HG03095 (cell line): ENCODE data around the gene RUVBL1.

Experiments used
- ATAC-seq: cut with Tn5 transposase; IDR thresholded peaks from one replicate; pipeline ENCODE4 v1.9.1; 2021; ENCODE audit warnings: moderate library complexity; ENCODE audit not compliant: unreplicated experiment

The RUVBL1 gene

DNA sequence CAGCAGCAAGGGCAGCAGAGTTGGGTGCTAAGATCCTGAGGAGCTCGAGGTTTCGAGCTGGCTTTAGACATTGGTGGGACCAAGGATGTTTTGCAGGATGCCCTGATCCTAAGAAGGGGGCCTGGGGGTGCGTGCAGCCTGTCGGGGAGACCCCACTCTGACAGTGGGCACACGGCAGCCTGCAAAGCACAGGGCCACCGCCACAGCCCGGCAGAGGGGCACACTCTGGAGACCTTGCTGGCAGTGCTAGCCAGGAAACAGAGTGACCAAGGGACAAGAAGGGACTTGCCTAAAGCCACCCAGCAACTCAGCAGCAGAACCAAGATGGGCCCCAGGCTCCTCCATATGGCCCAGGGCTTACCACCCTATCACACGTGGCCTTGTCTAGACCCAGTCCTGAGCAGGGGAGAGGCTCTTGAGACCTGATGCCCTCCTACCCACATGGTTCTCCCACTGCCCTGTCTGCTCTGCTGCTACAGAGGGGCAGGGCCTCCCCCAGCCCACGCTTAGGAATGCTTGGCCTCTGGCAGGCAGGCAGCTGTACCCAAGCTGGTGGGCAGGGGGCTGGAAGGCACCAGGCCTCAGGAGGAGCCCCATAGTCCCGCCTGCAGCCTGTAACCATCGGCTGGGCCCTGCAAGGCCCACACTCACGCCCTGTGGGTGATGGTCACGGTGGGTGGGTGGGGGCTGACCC, 52.6 kb downstream of the RUVBL1 start:
- no peak for ATAC-seq

DNA sequence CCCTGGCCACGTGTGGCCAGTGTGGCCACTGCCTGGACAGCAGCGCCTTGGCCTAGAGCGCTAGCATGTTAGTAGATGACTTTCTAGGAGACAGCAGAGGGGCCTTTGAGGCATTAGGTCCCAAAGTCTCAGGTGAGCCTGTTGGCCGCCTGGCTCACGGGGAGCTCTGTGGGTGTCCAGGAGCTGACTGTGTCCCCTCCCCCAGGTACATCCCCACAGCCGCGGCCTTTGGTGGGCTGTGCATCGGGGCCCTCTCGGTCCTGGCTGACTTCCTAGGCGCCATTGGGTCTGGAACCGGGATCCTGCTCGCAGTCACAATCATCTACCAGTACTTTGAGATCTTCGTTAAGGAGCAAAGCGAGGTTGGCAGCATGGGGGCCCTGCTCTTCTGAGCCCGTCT, 54.3 kb downstream of the RUVBL1 start:
- no peak for ATAC-seq

DNA sequence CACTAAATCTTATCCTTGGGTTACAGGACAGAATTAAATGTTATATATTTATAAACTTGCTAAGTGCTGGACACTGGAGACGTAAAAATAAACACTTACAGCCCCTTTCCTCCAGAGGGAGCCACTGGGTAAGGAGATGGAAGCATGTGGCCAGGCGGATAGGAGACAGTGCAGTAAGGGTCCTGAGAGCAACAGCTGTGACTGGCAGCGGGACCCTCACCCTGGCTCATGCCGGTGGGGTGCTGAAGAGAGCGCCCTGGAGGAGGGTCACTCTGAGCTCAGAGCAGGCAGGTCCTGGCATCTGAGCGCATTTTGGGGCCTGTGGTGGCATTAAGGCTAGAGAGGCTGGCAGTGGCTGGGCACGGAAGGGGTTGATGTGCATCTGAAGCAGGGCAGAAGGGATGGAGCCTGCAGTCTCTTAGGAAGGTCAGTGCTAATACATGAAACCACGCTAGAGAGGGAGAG, 55.4 kb downstream of the RUVBL1 start:
- no peak for ATAC-seq

DNA sequence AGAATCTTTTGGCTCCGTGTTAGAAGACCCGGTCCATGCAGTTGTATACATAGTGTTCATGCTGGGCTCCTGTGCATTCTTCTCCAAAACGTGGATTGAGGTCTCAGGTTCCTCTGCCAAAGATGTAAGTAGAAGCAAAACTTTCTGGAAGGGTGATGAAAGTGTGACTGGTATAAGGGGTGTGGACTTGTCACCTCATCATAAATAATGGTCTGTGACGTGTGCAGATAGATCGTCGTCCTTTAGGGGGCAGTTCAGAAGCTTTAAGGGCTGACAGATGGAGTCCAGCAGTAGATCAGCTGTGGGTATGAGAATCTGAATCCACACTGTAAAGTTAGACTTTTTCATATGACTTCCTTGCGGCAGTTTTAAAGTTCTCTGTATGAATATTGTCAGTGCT, 56.1 kb downstream of the RUVBL1 start:
- no peak for ATAC-seq

DNA sequence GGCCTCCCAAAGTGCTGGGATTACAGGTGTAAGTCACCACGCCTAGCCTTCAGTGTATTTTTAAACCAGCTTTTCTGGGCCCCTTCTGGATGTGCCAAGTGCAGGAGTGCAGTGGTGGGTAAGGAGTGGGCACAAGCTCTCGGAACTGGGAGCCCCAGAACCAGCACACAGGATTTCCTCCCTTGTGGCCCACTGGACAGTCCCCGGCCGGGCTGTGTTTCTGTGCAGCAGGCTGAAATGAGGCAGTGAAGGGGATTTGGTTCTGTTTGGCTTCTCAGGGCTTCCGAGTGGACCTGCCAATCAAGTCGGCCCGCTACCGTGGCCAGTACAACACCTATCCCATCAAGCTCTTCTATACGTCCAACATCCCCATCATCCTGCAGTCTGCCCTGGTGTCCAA, 56.9 kb downstream of the RUVBL1 start:
- no peak for ATAC-seq

DNA sequence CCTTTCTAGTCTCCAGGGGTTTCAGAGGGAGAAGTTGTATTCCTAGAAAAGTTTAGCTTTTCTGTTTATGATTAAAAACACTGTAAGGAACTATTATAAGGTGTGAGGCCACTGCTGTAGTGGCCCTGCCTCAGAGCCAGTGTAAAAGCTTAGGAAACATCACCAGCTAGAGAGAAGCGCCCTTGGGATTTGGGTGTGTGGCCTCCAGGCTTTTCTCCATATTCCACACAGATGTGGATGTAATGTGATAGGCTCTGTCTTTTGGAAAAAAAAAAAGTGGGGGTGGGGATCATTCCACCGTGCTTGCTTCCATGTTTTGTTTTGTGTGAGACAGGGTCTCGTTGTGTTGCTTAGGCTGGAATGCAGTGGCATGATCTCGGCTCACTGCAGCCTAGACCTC, 57.5 kb downstream of the RUVBL1 start:
- ATAC-seq, result no peak

DNA sequence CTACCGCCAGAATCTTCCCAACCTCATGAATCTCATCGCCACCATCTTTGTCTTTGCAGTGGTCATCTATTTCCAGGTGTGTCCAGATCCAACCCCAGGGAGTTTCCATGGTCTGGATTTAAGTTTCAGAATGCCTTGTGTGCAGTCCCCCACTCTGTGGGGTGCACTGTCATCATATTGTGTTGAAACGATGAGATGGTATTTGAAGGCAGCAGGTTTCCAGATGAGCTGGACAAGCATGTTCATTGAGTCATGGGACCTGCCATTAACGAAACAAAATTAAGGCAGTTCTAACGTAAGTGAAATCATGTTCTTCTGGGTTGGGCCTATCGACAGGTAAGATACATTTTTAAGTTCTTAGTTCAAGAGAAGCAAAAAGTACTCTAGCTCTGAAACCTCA, 58.6 kb downstream of the RUVBL1 start:
- ATAC-seq, result no peak

DNA sequence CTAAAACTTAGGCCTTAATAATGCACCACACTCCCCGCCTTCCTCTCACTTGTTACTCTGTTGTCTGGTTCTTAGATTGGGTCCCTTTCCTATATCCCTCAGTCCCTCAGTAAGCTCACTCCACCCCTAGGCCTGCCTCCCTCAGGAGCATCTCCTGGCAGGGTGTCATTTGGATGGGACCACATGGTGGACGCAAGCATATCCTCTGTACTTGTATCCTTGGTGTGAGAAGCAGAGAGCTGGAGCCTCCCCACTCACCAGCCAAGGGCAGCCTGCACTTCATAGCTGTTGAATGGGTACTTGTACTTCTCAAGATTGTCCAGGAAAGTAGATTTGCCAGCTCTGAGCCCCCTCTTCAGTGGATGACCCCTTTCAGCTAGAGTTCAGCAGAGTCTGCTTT, 59.7 kb downstream of the RUVBL1 start:
- no peak for ATAC-seq

DNA sequence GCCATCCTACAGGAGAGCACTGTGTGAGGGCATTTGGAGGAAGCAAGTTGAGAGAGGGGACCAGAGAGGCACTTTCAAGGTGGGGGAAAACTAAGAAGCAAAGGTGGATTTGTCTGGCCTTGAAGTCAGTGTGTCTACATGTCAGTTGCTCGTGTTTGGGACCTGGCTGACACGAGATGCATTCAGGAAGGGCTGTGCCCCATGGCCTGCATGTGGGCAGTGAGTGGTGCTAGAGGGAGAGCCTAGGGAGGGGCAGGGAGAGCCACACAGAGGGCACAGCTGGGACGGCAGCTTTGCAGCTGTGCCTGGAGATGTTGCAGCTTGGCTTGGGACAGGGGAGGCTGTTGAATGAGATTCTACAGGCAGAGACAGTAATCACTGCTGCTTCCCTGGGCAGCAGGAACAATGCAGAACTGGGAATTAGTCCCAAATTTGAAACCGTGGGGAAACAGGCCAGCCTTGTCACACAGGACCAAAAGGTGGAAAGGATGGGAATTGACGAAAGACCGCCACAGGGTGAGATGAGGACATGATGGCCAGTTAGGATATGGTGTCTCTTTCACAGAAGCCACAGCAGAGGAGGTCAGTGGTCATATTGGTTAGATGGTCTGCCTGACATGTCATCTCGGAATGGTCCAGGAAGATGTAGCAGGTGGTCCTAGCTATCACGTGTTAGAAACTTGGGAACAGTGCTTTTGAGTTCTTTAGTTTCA, 61.4 kb downstream of the RUVBL1 start:
- no peak for ATAC-seq

DNA sequence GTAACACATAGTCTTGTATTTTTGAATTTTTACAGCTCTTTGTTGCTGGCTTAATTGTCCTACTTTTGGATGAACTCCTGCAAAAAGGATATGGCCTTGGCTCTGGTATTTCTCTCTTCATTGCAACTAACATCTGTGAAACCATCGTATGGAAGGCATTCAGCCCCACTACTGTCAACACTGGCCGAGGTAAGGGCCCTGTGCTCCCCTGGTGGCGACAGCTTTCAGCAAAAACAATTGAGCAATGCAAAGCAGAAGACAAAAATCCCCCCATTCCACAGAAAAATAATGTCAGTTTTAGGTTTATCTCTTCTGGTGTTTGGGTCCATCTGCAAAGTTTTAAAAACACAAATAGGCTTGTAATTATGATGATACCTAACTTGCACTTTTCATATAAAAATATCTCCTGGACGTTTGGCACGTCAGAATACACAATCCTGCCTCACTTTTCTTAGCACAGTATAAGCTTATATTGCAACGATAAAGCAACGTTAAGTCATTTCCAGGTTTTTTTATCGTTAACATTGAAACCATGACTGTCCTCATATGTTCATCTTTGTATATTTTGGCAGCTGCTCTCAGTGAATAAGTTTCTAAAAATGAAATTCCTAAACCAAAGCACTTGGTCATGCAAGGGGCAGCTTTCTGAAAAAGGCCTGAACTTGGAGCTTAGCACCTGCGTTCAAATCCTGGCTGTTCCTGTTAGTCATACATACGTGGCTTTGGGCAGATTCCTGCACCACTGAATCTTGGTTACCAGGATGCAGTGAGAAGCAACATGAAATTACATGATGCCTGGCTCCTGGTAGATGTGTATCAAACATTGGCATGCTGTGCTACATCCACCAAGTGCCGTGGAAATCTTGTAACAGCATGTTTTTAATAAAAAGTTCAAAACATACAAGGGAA, 62.9 kb downstream of the RUVBL1 start:
- ATAC-seq, result no peak

DNA sequence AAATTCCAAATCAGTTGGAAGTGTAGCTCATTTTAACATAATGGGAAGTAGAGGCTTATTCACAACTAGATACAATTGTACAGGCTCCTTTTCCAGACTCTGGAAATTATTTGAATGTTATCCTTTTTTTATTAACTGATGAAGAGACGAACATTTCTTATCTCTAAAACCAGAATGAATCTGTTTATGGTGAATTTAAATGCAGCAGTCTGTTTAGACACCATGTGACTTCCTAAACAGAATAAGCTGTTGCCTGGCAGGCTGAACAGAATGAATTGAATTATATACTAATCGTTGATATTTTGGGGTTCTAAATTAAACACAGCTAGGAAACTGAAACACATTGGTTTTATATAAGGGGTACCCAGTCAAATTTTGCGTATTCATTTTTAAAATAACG, 67.4 kb downstream of the RUVBL1 start:
- no peak for ATAC-seq

DNA sequence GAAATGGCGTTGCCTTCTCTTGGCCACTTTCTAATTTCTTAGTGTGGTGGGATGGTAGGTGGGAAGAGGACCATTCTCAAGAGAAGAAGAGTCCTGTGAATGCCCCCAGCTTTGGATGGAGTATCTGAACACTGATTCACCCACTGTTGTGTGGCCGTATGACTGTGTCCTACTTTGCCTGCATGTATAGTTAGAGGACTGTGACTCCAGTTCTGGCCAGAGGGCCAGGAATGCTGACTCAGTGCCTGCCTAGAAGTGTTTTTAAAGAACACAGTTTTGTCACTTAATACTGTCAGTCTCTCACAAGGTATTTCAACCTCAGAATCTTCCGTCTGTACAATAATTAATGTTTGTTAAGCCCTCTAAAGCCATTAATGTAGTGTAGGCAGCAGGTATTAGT, 69.2 kb downstream of the RUVBL1 start:
- no peak for ATAC-seq

DNA sequence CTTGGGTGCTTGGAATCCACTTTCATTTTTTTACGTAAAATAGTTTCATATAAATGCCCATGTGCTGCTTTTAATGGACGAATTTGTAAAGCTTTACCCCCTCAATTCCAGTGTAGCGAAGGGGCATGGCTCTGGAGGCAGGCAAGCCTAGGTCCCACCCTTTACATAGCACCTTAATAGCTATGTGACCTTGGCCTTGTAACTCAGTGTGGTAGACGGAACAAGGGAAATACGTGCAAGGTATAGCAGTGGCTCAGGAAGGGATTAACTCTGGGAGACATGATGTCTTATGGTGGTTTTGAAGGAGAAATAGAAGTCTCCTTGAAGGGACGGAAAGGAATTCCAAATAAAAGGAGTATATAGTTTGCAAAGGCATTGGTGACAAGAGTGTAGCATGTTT, 70.0 kb downstream of the RUVBL1 start:
- ATAC-seq, result no peak

DNA sequence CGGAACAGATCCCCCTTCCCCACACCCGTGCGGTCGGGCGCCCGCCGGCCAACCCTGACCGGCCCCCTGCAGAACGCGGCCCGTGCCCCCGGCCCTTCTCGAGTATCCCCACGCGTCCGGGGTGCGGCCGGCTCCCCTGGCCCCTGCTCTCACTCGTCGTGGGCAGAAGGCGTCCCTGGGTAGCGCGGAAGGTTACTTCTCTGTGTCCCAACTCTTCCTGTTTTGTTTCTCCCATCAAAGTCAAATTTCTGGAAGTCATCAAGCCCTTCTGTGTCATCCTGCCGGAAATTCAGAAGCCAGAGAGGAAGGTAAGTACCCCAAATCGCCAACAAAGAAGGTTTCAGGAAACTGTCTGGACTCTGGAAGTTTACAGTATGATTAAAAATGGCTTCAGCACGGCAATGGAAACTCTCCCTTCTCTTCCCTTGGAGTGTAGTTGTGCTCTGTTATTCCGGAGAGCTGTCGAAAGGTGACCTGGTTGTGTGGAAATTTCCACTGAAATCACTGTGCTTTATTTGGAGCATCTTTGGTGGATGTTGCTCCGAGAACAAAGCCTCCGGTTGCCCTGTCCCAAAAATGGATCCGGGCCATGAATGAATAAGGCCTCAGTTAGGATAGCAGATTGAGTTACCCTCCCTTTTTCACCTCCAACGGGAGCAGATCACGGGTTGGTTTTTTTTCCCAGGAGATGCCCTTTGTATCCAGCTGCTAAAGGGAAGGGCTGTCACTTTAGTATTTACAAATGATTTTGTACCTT, 70.8 kb downstream of the RUVBL1 start:
- peak; percentile 18 for ATAC-seq

DNA sequence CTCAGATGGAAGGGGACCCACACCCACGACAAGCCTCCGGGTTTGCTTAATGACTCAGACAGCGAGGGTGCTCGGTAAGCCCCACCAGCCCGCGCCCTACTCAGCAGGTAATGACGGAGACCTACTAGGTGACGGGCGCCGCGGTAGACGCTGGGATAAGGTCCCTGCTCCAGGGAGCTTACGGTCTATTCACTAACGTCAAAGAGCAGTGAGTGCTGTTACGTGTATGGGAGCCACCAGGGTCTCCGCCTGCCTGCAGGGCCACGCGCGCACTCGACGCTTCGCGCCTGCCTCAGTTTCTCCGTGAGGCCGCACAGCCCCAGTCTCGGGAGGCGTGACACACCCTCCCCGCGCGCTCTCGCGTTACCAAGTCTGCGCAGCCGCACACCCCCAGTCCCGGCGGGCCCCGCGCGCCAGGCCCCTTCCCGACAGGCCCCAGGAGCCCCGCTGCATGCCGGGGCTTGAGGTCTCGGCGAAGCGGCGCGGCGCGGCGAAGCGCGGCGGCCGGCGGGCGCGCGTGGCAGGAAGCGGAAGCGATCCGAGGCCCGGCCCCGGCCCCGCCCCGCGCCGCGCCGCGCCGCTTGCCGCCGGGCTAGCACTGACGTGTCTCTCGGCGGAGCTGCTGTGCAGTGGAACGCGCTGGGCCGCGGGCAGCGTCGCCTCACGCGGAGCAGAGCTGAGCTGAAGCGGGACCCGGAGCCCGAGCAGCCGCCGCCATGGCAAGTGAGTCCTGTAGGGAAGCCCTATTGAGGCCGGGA, 71.6 kb downstream of the RUVBL1 start, which contains the start of gene SEC61A1:
TSS of gene SEC61A1 (plus strand) at position 601 of the 758 bp plus-strand sequence. CDS start at position 717, 116 bp downstream.
- ATAC-seq, result peak; percentile 94

DNA sequence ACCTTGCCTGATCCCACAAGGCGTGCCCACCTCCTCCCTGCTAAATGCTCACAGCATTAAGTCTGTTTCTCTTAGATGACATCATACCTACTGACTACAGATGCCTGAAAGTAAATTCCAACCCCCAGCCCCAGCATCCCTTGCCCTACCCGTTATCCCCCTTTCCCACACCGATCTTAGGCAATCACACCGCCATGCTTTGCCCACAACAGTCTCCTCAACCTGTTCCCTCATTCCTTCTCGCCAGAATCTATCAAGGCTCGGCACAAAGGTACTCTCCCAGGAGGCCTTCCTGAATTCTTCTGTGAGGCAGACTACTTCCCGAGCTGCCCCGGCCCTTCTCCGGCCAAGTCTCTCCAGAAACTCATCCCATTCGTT, 72.2 kb downstream of the RUVBL1 start:
- no peak for ATAC-seq

DNA sequence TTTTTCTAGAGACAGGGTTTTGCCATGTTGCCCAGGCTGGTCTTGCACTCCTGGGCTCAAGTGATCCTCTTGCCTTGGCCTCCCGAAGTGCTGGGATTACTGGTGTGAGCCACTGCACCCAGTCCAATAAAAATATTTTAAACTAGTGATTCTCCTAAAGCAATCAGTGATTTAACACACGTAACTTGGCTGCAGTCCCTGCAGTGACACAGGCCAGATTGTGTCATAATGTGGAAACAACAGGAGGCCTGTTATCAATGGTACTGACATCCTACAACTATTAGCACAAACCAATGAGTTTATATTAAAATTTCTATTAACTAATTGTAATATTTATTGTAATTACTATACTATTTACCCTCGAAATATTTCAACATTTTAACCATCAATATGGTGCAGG, 73.0 kb downstream of the RUVBL1 start:
- ATAC-seq, result no peak

DNA sequence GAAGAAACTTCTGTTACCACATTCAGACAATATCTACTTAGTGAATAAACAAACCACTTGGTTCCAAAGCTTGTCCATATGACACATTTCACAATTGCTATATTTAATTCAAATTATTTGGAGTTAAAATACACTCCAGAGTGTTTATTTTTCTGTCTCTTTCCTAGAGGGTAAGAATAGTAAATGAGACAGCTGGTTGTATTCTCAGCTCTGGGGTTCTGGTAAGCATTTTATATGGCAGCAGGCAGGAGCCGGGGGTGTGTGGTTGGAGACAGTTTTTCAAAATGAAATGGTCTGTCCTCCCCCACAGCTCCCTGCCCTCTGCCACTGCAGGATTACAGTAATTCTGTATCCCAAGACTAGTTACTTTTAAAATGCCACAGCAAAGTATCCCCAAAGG, 82.3 kb downstream of the RUVBL1 start:
- ATAC-seq, result no peak

DNA sequence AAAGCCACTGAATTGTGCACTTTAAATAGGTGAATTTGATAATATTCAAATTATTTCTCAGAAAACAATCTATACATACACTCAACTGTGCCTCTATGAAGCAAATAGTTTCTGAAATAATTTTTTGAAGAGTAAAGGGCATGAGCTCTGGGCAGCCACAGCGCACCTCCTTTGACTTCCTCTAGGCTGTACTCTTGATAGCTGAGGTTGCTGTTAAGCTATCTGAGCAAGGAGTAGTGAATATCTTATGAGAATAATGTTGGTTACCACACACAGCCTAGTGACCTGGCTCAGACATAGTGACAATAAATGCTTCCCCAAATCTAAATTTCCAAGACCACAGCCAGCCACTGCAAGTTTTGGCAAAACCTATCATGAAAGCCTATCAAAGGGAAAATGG, 83.0 kb downstream of the RUVBL1 start:
- no peak for ATAC-seq

DNA sequence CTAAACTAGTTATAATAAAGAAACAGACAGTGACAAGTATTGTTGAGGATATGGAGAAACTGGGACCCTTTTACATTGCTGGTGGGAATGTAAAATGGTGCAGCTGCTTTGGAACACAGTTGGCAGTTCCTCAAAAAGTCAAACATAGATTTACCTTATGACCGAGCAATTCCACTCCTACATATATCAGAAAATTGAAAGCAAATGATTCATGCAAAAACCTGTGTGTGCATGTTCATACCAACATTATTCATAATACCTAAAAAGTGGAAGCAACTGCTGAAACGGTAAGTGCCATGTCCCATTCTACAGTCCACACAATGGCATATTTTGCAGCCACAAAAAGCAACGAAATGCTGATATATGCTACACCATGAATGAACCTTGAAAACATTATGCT, 83.6 kb downstream of the RUVBL1 start:
- no peak for ATAC-seq
